VCaP (cell line): Measurements from ENCODE around the gene DNM3.

Experiments
- H3K27ac ChIP-seq: fragments of 450-650 bp; 2 replicates; pipeline ENCODE4 v1.5.1; 2017
- CTCF ChIP-seq: fragments of 450-650 bp; conservative IDR thresholded peaks from 2 replicates; pipeline ENCODE4 v1.5.1; 2017; ENCODE audit warnings: mild to moderate bottlenecking, moderate library complexity

DNM3 gene

GRCh38 chr1:172347416-172347815 is 506.1 kb downstream of the DNM3 start:
- TF ChIP-seq CTCF: no peak
- H3K27ac ChIP-seq: no peak overlapping the region

- H3K27ac ChIP-seq: no peak overlapping the region
- no peak for TF ChIP-seq CTCF
Measured at GRCh38 chr1:172350856-172351255, 509.6 kb downstream of the DNM3 start.

GRCh38 chr1:172351346-172351745 is 510.0 kb downstream of the DNM3 start:
- H3K27ac ChIP-seq: no peak overlapping the region
- TF ChIP-seq CTCF: no peak

- no peak overlapping the region for H3K27ac ChIP-seq
- no peak for TF ChIP-seq CTCF
Measured at GRCh38 chr1:172351754-172352161, 510.5 kb downstream of the DNM3 start.

GRCh38 chr1:172352435-172352834 is 511.1 kb downstream of the DNM3 start:
- no peak overlapping the region for H3K27ac ChIP-seq
- no peak for TF ChIP-seq CTCF

GRCh38 chr1:172354291-172355274 is 513.3 kb downstream of the DNM3 start:
- no peak overlapping the region for H3K27ac ChIP-seq

More at GRCh38 chr1:172354291-172355274, 513.3 kb downstream of the DNM3 start:
- TF ChIP-seq CTCF: no peak
